Measurements from ENCODE around the gene KREMEN1.

Gene KREMEN1

DNA sequence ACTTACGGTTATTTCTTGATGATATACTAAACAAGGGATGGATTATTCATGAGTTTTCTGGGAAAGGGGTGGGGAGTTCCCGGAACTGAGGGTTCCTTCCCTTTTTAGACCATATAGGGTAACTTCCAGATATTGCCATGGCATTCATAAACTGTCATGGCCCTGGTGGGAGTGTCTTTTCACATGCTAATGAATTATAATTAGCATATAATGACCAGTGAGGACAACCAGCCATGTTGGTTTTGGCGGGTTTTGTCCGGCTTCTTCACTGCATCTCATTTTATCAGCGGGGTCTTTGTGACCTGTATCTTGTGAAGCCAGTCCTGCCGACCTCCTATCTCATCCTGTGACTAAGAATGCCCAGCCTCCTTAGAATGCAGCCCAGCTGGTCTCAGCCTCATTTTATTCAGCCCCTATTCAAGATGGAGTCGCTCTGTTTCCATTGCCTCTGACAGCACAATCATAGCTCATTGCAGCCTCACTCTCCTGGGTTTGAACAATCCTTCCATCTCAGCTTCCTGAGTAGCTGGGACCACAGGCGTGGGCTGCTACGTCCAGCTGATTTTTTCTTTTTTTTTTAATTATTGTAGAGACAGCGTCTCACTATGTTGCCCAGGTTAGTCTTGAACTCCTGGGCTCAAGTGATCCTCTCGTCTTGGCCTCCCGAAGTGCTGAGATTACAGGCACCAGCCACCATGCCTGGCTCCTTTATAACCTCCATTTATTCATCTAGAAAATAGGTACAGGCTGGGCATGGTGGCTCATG lies 80.3 kb downstream of the KREMEN1 start:
- DNase-seq, result peak; percentile 8

DNA sequence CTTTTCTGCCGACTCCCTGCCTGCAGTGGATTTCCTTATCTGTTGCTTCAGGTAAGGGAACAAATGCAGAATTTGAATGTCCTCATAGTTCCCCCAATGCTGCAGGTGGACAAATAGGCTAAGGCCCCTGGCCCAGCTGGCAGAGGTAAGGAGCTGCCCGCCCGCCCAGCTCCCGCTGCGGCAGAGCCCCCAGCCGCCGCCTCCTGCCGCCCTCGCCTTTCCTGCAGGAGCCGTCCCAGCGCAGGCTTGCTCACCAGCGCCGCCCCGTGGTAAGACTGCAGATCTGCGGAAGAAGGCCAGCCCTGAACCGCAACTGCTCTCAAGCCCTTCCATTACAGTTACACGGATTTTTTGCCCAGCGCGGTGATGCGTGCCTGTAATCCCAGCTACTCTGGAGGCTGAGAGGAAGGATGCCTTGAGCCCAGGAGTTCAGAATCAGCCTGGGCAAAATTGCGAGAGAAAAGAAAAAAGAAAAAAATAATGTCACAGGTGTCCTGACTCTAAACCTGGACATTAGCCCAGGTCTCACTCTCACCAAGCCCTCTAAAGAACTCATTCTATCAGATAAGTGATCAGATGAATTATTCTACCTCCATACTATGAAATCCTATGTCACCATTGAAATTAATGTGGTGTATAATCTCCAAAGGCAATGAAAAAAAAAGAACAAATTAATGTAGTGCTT lies 81.7 kb downstream of the KREMEN1 start:
- peak; percentile 53 for DNase-seq

DNA sequence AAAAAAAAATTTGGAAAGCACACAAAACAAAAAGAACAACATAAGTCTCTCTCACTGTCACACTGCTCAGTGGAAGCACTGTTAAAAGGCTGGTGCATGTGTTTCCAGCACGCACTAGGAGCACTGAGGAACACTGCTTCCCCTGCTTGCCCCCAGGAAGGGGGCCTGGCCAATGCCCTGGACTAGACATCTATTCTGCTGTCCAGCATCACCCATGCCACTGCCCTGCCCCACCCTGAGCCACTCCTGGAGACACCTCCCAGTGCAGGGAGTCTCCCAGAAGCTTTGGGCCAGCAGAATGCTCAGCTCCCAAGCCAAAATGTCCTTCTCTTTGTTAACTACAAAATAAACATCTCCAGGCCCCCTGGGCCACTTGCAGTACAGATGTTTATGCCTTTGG lies 83.1 kb downstream of the KREMEN1 start:
- DNase-seq, result no peak

DNA sequence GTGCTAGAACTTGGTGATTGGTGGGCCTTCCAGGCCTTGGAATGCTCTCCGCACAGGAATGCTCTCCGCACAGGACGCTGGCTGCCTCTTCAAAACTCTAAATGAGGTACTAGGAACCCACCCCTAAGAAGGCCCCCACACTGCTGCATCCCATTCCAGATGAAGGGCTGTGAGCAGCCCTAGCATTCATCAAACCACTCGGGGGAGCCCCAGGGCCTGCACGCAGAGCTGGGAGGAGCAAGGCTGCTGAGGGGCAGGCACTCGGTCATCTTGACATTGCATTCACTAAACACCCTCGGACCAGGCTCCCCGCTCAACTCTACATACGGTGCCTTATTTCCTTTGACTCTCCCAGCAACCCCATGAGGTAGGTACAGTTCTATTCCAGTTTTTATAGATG lies 83.7 kb downstream of the KREMEN1 start:
- no peak for DNase-seq

DNA sequence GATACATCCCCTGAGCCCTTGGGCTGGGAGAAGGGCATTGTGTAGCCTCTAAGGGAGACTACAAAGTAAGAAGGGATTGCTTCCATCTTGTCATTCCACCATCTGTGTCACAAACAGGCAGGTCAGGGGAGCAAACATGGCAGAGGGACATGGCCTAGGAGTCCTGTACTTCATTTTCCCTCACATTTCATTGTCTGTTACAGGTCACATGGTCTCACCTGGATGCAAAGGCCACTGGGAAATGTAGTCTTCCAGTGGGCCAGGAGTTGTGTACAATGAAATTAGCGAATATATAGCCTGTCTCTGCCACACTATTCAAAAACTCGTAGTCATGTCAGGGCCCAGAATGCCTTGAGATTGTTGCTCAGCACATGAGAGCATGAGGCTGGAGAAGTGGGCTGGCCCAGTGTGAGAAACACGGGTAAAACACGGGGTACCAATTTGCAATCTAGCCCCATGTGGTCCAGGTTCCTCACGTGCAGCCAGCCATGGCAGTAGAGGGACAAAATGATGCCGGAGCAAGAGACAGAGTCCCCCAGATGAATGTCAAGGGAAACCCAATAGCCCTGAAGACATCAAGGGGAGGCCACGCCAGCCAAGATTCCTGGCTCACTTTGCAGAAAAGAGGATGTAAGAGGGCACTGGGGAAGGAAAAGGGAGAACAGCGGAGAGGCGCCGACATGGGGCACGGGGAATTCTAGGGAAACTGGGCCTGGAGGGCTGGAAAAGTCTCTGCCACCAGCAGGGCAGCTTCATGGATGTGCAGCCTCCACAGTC lies 85.1 kb downstream of the KREMEN1 start:
- no peak for DNase-seq

DNA sequence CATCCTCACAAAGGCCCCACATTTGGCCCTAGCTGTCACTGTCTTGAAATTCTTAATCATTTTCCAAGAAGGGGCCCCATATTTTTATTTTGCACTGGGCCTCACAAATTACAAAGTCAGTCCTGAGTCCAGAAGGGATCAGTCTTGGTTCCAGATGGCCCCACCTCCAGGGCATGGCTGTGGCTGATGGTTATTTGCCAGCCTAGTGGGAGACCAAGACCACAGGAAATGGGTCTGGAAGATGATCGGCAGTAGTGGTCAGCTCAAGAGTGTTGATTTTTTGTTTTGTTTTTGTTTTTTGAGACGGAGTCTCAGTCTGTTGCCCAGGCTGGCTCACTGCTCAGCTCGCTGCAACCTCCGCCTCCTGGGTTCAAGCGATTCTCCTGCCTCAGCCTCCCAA lies 85.7 kb downstream of the KREMEN1 start:
- no peak for DNase-seq

DNA sequence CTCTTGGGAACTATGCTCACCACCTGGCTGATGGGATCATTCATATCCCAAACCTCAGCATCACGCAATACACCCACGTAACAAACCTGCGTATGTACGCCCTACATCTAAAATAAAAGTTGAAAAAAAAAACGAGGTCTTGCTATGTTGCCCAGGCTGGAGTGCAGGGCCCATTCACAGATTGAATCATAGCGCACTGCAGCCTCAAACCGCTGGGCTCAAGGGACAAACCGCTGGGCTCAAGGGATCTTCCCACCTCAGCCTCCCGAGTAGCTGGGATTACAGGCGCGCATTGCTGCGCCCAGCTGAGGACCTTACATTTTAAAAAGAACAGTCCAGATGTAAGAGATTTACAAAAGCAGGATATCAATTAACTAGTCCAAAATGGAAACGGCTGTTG lies 91.0 kb downstream of the KREMEN1 start:
- no peak for DNase-seq

DNA sequence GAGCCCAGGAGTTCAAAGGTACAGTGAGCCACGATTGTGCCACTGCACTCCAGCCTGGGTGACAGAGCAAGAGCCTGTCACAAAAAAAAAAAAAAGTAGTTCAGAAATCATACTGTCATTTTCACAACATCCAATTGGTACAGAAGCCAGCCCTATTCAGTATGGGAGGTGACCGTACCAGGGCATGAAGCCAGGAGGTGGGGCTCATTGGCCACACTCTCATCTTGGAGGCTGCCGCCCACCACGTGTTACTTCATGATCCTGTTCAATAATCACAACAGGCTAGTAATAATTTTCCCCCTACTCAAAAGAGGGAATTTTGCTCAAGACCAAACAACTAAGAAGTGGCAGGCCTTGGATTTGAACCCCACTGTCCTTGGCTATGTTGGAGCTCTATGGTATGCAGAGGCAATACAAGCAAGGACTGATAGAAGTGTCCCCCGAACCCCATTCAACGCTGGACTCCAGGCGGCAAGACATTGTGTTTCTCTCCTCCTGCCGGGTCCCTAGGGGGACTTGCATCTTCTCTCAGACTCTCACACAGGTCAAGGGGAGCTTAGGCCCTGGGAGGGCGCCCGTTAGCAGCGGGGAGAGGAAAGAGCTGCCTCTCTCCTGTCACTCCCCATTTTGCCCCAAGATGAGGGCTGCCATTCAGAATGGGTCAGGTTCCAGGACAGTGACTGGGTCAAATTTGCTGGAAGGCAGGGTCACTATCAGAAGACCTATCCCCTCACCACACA lies 92.7 kb downstream of the KREMEN1 start:
- no peak for DNase-seq

DNA sequence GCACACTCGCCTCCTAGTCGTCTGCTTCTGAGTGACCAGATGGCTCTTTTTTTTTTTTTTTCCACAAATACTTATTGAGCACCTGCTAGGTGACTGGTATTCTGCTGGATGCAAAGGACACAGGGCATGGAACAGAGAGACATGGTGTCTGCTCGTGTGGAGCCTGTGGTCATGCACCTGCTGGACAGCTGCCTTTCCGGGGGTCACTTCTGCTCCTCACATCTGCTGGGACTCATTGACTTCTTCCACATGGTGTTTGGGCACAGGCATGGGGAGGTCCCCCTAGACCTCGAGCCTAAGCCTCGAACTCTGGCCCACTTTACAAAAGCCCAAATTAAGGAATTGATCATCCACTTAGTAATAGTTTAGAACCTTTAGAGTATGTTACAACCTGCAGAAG lies 93.3 kb downstream of the KREMEN1 start:
- DNase-seq, result no peak

DNA sequence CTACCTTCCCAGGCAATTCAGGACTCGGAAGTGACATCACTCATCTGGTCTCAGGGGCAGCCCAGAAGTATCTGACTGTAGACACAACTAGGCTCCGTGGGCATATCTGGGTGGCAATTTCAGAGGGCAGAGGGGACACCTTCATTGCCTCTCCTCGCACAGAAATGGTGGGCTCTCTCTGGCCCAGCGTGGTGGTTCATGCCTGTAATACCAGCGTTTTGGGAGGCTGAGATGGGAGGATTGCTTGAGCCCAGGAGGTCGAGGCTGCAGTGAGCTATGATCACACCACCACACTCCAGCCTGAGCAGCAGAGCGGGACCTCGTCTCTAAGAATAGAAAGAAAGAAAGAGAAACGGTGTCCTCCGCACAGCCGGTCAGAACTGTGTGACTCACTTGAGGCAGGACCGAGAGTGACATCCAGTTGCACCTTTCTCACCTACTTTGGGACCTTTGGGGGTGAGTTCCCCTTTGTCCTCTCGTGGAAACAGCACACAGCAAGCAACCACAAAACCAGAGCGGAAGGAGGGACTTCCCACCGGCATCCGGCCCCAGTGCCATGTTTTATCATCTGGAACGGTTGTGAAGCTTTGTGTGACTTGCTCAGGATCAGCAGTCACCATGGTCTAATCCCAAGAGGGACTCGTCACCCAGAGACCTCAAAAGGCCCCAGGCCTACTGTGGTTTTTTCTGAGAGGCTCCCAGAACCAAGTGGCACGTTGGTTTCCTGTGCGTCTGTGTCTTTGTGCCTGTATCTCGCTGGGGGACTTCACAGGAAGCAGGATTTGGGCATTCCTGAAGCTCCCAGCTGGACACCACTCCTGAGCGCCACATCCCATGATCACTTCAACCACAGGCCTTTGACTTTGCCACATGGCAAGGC lies 94.4 kb downstream of the KREMEN1 start:
- peak; percentile 40 for DNase-seq

DNA sequence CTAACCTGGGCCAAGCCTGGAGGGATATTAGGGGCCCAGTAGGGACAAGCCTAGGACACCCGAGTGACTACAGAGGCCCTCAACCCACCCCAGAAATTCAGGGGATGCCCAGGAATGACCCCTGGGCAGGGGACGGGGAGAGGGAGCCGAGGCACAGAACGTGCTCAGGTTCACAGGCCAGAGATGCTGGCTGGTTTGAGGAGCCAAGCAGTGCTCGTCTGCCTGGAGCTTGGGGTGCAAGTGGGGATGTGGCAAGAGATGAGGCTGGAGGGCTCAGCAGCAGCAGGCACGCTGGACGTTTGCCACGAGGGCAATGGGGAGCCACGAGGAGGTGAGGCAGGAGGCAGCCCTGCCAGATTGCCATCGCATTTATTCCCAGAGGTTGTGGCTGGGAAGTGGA lies 98.9 kb downstream of the KREMEN1 start:
- no peak for DNase-seq

DNA sequence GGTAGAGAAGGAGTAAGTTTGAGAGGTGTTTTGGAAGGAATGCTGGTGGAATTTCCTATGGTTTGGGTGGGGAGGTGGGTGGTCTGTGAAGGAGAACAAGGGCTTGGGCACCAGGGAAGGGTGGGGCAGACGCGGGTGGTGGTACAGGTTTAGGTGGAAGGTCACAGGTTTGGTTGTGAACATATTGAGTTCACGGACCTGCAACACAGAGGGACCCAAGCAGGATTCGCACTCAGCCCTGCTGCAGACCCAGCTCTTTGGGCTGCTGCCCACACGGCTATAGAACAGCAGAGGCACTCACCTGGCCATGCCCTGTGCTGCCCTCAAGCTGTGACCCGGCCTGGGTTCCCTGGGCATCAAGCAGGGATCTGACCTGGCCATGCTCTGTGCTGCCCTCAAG lies 99.4 kb downstream of the KREMEN1 start:
- no peak for DNase-seq

DNA sequence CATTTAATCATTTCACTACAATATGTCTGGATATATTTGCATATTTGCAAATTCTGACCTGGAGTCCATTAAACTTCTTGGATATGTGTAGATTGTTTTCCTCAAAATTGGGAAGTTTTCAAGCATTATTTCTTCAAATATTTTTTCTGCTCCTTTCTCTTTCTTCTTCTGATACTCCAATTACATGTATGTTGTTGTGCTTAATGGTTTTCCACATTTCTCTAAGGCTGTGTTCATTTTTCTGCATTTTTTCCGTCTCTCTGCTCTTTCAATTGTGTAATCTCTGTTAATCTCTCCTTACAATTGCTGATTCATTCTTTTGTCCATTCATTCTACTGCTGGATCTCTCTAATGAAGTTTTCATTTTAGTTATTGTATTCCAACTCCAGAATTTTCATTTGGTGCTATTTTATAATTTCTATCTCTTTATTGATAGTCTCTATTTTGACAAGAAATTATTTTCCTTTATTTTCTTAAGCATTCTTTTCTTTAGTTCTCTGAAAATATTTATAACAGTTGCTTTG lies 102.5 kb downstream of the KREMEN1 start:
- no peak for DNase-seq

DNA sequence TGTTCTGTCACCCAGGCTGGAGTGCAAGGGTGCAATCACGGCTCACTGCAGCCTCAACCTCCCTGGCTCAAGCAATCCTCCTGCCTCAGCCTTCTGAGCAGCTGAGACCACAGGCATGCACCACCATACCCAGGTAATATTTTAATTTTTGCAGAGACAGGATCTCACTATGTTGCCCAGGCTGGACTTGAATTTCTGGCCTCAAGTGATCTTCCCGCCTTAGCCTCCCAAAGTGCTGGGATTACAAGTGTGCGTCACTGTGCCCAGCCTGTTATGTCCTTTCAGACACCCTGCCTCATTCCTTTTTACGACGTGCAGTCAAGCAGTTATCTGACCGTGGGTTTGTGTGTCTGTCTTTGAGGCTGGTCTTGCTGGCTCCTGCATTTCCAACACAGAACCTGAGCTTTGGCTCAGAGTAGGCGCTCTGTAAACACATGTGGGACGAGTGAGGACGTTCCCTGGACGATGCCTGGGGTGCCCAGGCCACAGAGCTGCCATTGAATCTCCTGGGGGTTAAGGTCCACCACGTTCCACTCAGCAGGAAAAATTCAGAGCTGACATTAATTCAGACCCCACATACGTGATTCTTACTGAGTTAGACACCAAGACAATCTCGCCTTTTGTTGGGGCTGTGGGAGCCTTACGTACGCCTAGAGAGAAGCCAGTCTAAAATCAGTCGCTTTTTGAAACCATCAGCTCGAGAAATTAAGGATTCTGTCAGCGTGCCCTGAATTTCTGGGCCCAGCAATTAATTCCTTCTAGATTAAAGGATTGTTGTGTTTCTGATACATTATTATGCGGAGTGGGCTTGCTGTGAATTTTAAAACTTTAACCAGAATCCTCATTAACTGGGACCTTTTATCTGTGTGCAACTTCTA lies 111.4 kb downstream of the KREMEN1 start:
- DNase-seq, result no peak

DNA sequence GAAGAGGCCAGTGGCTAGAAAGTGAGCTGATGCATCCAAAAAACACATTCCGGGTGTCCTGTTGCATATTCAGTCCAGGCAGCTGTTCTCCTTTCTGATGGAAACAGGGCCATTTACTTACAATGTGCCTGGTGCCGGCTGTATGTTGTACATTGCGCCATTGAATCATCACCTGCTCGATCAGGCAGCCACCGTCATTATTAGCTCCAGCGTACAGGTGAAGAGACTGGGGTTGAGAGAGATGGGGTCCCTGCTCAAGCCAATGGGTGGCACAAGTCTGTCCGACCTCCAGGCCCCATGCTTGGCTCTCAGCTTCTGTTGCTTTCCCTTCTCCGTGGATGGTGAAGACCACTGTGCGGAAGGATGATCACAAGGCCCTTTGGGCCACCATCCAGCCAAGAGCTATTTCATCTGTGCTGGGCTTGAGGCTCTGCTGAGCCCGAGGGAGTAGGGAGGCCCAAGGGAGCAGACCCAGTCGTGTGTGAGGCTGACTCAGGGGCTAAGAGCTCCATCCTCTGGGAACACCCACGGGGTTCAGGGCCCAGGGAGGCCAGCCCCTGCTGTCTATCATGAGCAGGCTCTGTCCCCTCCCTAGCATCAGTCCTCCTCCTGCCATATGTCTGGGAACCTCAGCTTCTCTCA lies 112.1 kb downstream of the KREMEN1 start:
- DNase-seq, result no peak

DNA sequence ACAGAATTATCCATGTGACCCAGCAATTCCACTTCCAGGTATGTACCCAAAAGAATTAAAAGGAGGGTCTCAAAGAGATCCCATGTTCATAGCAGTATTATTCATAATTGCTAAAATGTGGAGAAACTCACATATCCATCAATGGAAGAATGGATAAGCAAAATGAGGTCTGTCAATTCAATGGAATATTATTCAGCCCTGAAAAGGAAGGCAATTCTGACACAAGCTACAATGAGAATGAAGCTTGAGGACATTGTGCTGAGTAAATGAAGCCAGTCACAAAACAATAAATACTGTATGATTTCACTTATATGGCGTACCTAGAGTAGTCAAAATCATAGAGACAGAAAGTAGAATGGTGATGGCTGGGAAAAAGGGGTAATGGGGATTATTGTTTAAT lies 113.5 kb downstream of the KREMEN1 start:
- no peak for DNase-seq

DNA sequence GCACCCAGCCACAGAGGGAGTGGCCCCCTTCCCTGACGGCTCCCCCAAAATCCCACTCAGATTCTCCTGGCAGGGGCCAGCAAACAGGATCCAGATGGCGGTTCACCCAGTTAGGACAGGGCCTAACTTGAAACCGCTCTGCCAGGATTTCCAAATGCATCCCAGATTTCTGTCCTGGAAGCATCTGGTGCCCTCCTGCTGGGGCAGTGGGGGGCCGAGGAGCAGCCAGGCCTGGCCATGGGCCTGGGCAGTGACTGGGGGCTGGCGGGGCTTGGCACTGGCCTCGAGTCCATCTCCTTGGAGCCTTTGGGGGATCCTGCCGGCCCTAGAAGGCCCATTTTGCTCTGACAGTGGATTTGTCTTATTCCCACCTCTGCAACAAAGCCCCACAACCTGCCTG lies 115.0 kb downstream of the KREMEN1 start:
- no peak for DNase-seq

DNA sequence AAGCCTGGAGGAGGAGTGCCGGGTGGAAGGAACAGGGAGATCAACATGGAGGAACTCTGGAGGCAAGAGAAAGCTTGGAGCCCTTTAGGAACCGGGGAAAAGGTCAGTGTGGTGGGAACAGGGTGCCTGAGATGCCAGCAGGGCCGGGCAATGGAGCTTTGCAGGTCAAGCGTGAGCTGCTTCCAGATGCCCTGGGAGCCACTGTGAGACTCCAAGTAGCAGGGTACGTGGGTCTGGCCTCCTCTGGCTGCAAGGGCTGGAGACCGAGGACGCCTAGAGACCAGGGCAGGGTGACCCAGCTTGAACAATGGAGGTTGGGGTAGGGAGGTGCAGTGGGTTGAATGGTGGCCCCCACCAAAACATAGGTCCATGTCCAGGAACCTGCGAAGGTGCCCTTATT lies 117.2 kb downstream of the KREMEN1 start:
- no peak for DNase-seq

DNA sequence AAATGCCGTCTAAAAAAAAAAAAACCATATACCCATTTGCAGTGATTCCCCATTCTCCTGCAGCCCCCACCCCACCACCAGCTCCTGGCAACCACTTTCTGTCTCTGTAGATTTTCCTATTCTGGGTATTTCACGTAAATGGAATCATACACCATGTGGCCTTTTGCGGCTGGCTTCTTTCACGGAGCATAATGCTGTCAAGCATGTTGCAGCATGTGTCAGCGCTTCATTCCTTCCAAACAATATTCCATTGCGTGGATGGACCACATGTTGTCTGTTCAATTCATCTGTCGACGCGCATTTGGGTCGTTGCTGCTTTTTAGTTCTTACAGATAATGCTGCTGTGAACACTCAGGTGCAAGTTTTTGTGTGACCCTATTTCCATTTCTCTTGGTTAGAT lies 118.1 kb downstream of the KREMEN1 start:
- DNase-seq, result no peak

DNA sequence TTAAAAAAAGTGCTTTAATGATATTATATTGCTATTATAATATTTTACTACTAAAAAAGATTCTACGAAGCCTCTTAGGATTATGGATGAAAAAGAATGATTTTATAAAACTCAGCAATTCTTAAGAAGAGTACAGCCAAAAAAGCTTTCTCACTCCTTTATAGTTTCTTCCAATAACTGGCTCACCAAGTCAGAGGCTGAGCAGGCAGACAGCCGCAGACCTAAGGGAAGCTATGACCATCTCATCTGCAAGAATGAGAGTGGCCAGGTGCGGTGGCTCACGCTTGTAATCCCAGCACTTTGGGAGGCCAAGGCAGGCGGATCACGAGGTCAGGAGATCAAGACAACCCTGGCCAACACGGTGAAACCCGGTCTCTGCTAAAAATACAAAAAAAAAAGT lies 120.2 kb downstream of the KREMEN1 start:
- no peak for DNase-seq
